GDM1 (cell line): Measurements from ENCODE around the gene TDO2.

ENCODE experiments used
- DNase-seq: peaks from one replicate; lab custom pipeline; 2025; lab: John Stamatoyannopoulos, UW

The TDO2 gene

GRCh38 chr4:155953151-155954117 is 49.9 kb downstream of the TDO2 start, which contains the start of gene CTSO:
TSS of gene CTSO (minus strand) at chr4:155953866. CDS start at chr4:155953847, 19 bp downstream.
- DNase-seq = peak; percentile 61

DNA sequence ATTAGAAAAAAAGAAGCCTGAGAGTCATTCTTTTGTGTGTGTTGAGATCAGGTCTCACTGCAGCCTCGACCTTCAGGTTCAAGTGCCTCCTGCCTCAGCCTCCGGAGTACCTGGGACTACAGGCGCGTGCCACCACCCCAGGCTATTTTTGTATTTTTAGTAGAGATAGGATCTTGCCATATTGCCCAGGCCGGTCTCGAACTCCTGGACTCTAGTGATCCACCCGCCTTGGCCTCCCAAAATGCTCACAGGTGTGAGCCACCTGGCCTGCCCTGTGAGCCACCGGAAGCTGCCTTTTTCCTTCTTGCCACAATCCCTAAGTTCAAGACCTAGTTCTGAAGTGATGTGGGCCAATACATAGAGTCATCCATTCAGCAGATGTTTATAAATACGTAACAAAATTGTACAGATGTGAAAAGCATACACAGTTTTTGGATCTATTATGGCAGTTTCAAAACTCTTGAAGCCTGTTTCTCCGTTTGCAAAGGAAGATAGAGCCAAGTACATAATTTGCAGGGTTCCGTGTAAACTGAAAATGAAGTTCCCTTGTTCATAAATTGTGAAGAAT is 50.7 kb downstream of the TDO2 start:
- DNase-seq = no peak

GRCh38 chr4:155954939-155955338 is 51.4 kb downstream of the TDO2 start:
- DNase-seq = no peak

- DNase-seq = no peak
These were observed 53.0 kb downstream of the TDO2 start for GRCh38 chr4:155956461-155956860.

DNA sequence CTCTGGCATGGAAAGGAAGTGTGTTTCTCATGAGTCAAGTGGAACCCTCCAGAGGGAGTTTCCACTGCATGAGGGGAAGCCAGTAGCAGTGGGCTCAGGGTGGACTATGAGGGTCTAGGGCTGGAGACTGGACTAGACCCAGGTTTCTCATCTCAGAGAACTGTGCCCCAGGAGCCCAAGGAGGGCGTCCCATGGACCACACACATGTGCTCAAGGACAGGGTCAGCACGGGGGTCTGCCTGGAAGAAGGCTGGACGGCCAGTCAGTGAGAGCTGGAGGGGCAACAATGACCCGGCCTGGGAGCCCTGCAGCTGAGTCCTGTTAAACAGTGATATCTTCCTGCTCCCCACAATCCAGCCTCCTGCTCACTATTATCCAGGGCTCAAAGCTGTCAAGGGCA is 55.9 kb downstream of the TDO2 start:
- DNase-seq = no peak

DNA sequence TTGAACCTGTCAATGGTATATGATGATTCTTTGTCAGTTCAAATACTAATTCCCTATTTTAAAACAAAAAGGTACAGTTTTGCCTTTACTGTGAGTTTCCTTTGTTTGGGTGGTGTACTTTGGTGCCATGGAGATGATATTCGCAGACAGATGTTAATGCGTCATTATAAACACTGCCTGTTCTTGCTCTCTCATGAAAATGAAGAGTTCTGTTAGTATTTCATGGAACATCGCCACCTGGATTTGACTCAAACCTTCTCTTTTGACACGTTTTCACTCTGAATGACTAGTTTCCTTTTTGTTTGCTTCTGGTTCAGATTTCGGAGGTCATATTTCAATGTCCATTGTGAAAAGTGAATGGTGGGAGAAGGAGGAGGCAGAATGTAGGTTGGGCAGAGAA is 57.0 kb downstream of the TDO2 start:
- no peak for DNase-seq

GRCh38 chr4:155961575-155961974 is 58.1 kb downstream of the TDO2 start:
- DNase-seq = no peak

GRCh38 chr4:155962767-155963166 is 59.3 kb downstream of the TDO2 start:
- DNase-seq = no peak

- no peak for DNase-seq
These were observed 60.8 kb downstream of the TDO2 start for GRCh38 chr4:155964016-155964891.

GRCh38 chr4:155966171-155966570 is 62.7 kb downstream of the TDO2 start:
- no peak for DNase-seq

GRCh38 chr4:155966731-155967395 is 63.4 kb downstream of the TDO2 start:
- DNase-seq = no peak
